ENCODE results near the gene THBD. TPM values are rescaled to one million over a fixed set of nuclear protein-coding genes. Genes with fewer than 3 reads are reported as not detected.

THBD gene
- total RNA-seq, 1 donor from 2014 or later = 22.7 TPM

GRCh38 chr20:23035731-23036130 lies 13.7 kb downstream of the THBD start:
- H3K36me3 ChIP-seq (ENCODE audit: insufficient read depth, low read length) = no peaks in the 10 kb centered on the region
- no peaks in the 10 kb centered on the region for H3K79me2 ChIP-seq (ENCODE audit: insufficient read depth, low read length)
- no peak for TF ChIP-seq CTCF (IDR thresholded peaks at IDR 0.05; ENCODE audit: insufficient read depth, low read depth, low read length)
- TF ChIP-seq EZH2 (IDR thresholded peaks at IDR 0.05; ENCODE audit: insufficient read depth, low read length) = no peak
- H3K4me3 ChIP-seq (ENCODE audit: insufficient read depth, low read depth, low read length) = no peak overlapping the region
- H3K4me2 ChIP-seq (ENCODE audit: low read length) = no peak overlapping the region
- Mint-ChIP-seq H3K9me3 (ENCODE audit: unreplicated experiment) (peaks cover 7% of the 10 kb centered on the region), H3K4me3 (ENCODE audit: unreplicated experiment) (no peak overlapping the region), H3K27ac (ENCODE audit: unreplicated experiment) (no peak overlapping the region), H3K4me1 (ENCODE audit: low read depth, unreplicated experiment) (peaks cover 15% of the 10 kb centered on the region), H3K36me3 (ENCODE audit: low read depth, unreplicated experiment) (peaks cover 1% of the 10 kb centered on the region), H3K27me3 (ENCODE audit: low read depth, unreplicated experiment) (peaks cover 71% of the 10 kb centered on the region)
- no peak for FAIRE-seq
- H2AFZ ChIP-seq (ENCODE audit: low read depth, low read length) = no peak overlapping the region
- no peaks in the 10 kb centered on the region for H3K9me3 ChIP-seq (ENCODE audit: insufficient read depth, low read depth, low read length)
- H3K4me1 ChIP-seq (ENCODE audit: insufficient read depth, low read length) = no peaks in the 10 kb centered on the region
- H3K9ac ChIP-seq (ENCODE audit: low read length) = no peak overlapping the region
- H3K27ac ChIP-seq (ENCODE audit: low read depth, low read length) = no peak overlapping the region
- no peak for DNase-seq (ENCODE audit: low read depth)
- no peaks in the 10 kb centered on the region for H4K20me1 ChIP-seq (ENCODE audit: insufficient read depth, low read length)
- peaks cover 10% of the 10 kb centered on the region for H3K27me3 ChIP-seq (ENCODE audit: insufficient read depth, low read length)

- no peak for FAIRE-seq
These were observed 14.5 kb downstream of the THBD start, which contains the start of gene SSTR4 for GRCh38 chr20:23034721-23035671. TSS of gene SSTR4 (plus strand) at chr20:23035312. CDS start at chr20:23035484, 172 bp downstream.

More at GRCh38 chr20:23034721-23035671, 14.5 kb downstream of the THBD start, which contains the start of gene SSTR4:
- no peak within 1 kb of the TSS for H3K4me2 ChIP-seq (ENCODE audit: low read length)
- H3K79me2 ChIP-seq (ENCODE audit: insufficient read depth, low read length) = no peaks in the 10 kb centered on the region
- H3K9ac ChIP-seq (ENCODE audit: low read length) = no peak within 1 kb of the TSS
- H2AFZ ChIP-seq (ENCODE audit: low read depth, low read length) = no peak within 1 kb of the TSS
- H3K4me1 Mint-ChIP-seq (ENCODE audit: low read depth, unreplicated experiment) = peaks cover 12% of the 10 kb centered on the region
- no peak for TF ChIP-seq CTCF (IDR thresholded peaks at IDR 0.05; ENCODE audit: insufficient read depth, low read depth, low read length)
- TF ChIP-seq EZH2 (IDR thresholded peaks at IDR 0.05; ENCODE audit: insufficient read depth, low read length) = no peak
- H3K27me3 ChIP-seq (ENCODE audit: insufficient read depth, low read length) = peaks cover 10% of the 10 kb centered on the region
- H3K4me3 ChIP-seq (ENCODE audit: insufficient read depth, low read depth, low read length) = no peak within 1 kb of the TSS
- no peak within 1 kb of the TSS for H3K27ac ChIP-seq (ENCODE audit: low read depth, low read length)
- H3K36me3 Mint-ChIP-seq (ENCODE audit: low read depth, unreplicated experiment) = peaks cover 1% of the 10 kb centered on the region
- H3K36me3 ChIP-seq (ENCODE audit: insufficient read depth, low read length) = no peaks in the 10 kb centered on the region
- no peak within 1 kb of the TSS for H3K27ac Mint-ChIP-seq (ENCODE audit: unreplicated experiment)
- H3K4me3 Mint-ChIP-seq (ENCODE audit: unreplicated experiment) = no peak within 1 kb of the TSS
- no peaks in the 10 kb centered on the region for H4K20me1 ChIP-seq (ENCODE audit: insufficient read depth, low read length)
- H3K4me1 ChIP-seq (ENCODE audit: insufficient read depth, low read length) = no peaks in the 10 kb centered on the region
- peaks cover 76% of the 10 kb centered on the region for H3K27me3 Mint-ChIP-seq (ENCODE audit: low read depth, unreplicated experiment)
- no peak for DNase-seq (ENCODE audit: low read depth)
- no peaks in the 10 kb centered on the region for H3K9me3 ChIP-seq (ENCODE audit: insufficient read depth, low read depth, low read length)
- H3K9me3 Mint-ChIP-seq (ENCODE audit: unreplicated experiment) = peaks cover 7% of the 10 kb centered on the region
